CD4-positive, alpha-beta T cell treated with Interleukin-10 for 1 hour (primary cell): ENCODE measurements around the gene HDAC4.

Experiments used
- DNase-seq: peaks from one replicate; pipeline ENCODE4 v3.0.0-alpha.2; 2020

Gene HDAC4

DNA sequence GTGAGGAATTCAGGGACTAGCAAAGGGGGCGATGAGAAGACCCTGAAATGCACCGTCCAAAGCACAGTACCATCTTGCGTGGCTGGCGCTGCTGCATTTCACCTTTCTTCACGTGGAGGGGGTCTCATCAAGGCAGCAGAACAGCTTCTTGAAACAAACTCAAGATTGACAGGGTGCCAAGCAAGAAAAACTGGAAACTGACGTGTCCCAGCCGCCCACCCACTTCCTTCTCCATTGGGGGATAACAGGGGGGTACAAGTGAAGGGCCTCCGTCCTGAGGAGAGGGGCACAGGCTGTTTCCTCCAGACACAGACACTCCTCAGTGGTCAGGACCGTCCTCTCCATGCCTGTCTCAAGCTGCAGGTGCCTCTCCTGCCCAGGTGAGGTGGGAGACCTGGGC is 32.5 kb downstream of the HDAC4 start:
- DNase-seq, result no peak

DNA sequence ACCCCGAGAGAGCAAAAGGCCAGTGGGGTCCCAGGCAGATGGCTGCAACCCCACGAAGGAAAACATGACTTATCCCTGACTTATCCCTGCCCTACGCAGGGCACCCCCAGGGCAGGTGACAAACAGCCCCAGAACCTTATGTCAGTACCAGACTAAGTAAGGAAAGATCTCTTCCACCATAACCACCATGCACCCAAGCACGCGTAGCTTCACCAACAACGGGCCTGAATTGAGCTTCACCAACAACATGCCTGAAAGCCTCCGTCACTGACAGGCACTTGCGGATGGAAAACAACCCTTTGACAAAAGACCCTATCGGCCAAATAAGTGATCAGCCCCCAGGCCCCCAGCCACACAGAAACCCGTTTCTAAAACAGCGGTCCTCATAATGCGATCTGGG is 34.1 kb downstream of the HDAC4 start:
- no peak for DNase-seq

DNA sequence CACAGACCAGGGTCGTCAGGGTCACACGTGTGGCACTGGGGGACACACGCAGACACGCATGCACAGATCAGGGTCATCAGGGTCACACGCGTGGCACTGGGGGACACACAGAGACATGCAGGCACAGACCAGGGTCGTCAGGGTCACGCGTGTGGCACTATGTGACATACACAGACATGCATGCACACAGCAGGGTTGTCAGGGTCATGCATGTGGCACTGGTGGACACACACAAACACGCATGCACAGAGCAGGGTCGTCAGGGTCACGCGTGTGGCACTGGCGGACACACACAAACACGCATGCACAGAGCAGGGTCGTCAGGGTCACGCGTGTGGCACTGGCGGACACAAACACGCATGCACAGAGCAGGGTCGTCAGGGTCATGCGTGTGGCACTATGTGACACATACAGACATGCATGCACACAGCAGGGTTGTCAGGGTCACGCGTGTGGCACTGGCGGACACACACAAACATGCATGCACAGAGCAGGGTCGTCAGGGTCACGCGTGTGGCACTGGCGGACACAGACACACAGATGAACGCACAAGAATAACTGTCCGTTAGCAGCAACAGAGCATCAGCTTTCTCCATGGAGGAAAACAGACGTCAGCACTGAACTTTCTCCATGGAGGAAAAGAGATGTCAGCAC is 34.9 kb downstream of the HDAC4 start:
- DNase-seq, result no peak

DNA sequence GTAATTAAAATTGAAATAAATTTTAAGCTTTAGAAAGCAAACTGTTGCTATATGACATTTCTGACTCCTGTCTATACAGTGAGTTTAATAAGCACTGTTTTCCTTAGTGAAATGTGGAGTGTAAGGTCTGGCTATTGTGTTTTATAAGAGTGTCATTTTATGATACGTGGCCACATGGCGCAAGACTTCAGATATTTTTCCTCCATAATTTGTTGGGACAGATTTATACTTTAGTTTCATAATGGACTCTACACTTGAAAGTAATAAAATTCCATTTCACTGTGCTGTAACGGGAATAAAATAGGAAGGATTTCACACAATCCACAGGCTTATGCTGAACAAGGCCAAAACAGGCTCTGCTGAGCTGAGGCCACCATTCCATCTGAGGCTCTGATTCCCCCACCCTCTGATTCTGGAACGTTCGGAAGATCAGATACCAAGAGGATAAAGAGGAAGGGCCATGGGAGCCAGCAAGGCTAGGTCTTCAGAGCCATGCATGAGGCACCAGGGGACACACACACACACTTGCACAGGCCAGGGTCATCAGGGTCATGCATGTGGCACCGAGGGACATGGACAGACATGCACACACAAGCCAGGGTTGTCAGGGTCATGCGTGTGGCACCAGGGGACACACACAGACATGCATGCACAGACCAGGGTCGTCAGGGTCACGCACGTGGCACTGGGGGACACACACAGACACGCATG is 35.6 kb downstream of the HDAC4 start:
- DNase-seq, result no peak

DNA sequence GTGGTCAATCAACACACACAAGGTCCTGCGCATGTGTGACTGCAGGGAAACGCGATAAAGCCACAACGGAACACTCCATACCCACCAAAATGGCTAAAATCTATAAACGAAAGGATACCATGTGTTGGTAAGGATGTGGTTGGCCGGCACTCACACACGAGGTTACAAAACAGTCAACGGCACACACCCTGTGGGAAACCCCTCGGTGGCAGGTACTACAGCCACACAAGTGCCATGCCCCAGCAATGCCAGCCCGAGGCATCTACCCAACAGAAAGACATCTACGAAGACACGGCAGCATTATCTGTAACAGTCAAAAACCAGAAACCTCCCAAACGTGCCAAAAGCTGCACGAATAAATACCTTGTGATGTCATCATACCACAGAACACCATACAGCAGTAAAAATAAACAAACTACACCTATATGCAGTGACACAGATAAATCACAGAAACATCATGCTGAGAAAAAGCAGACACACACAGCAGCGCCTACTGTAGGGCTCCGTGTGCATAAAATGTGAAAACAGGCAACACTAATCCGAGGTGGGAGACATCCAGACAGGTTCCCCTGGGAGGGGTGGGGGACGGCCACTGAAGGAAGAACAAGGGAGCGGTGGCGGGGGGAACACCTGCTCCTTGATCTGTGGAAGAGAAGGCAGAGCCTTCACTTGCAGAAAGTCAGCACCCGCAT is 36.7 kb downstream of the HDAC4 start:
- DNase-seq, result peak; percentile 63

DNA sequence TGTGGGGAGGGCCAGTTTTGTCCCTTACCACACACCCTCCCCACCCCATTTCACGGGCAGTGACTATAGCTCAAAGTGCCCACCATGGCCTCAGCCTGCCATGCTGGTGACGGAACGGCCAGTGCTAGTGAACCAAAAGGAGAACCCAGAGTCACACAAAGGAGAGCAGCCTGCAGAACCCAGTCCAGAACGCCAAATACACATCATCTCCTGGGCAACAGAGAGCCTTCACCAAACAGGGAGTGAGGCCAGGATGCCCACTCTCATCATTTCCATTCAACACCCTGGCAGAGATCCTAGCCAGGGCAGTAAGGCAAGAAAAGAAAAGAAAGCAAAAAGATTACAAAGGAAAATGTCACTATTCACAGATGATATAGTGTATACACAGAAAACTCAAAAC is 38.3 kb downstream of the HDAC4 start:
- DNase-seq, result no peak

DNA sequence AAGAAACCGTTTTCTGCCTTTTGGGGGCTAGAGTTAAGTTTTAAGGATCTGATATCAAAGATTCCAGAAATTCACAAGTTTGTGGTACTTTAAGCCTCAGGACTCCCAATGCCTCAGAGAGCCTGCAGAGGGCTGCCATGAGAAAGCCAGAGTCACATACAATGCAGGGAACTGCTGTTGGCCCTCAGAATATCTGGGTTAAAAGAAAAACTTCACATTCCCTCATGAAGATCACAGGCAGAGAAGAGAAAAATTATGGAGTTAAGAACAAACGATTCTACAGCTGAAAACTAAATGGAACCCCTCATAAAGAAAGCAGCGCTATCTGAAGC is 39.5 kb downstream of the HDAC4 start:
- no peak for DNase-seq

DNA sequence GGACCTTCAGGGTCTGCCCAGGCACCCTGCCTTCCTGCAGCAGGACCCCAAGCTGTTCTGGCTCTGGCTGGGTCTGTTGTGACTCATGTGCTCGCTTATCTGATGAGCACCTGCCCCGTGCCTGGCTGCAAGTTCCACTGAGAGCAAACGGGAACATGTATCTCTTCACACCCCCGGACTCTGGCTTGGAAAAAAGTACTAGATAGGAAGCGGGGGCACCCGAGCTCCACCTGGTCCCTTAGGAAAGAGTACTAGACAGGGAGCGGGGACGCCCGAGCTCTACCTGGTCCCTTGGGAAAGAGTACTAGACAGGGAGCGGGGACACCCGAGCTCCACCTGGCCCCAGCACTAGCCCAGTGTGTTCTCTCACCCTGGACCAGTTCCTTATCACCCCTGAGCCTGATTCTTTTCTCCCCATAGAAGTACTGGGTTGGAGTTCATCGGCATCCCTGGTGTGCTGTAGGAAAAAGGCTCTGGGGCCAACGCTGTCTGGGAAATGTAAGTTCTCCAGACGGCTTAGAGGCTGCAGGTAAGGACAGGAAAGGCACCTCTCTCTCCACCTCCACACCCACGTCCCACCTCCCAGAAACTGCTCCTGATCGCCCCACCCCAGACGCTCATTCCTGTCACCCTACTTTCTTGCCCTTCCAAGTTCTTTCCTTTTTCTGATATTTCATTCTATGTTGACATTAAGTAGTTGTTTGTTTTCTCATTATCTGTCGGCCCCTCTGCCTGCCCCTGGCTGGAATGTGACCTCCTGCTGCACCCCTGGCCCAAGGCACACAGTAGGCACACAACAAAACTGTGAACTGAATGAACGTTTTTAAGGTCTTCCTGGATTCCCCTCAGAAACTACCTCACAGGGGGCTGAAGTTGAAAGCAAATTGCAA is 40.2 kb downstream of the HDAC4 start:
- DNase-seq, result no peak

DNA sequence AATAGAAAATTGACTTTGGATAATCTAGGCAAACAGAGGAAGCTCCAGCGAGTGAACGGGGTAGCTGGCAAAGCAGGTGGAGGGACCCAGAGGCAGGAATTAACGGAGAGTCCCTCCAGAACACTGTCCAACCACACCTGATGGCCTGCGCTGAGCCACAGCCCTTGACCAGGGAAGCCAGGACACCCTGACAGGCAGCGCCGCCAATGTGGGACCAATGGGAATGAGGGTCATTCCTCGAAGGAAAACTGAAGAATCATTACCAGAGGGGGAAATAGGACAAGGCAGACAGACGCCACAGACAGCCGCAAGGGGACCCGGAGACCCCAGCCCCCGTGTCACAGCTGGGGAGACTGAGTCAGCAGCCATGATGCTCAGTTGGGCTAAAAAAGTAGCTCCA is 40.8 kb downstream of the HDAC4 start:
- DNase-seq, result no peak

DNA sequence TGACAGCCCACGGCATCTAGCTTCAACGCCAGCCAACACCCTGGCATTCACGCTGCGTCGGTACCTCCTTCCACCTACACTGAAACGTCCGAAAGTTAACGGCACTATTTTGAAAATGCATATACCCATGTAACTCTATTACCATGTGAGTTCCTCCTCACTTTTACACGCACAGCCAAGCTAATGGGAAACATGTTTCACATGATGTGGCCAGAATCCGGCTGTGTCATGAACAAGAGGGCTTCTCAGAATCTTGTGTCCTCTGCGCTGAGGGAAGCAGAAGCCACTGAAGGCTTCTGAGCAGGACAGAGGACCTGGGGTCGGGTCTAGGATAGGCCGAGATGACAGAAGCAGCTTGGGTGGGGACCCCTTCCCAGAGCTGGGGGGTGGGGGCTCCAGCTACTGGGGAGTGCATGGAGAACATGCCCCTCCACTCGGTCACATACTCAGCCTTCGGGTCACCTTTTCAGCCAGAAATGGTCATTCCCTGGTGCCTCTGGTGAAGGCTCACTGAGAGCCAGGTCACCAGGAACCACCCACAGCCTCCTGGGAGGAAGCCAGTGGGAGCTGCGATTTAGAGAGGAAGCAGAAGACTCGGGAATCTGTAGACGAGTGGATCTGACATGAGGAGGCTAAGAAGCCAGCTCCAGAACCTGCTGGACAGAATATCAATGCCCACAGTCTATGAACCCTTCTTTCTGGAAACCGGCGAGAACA is 41.5 kb downstream of the HDAC4 start:
- DNase-seq, result no peak

DNA sequence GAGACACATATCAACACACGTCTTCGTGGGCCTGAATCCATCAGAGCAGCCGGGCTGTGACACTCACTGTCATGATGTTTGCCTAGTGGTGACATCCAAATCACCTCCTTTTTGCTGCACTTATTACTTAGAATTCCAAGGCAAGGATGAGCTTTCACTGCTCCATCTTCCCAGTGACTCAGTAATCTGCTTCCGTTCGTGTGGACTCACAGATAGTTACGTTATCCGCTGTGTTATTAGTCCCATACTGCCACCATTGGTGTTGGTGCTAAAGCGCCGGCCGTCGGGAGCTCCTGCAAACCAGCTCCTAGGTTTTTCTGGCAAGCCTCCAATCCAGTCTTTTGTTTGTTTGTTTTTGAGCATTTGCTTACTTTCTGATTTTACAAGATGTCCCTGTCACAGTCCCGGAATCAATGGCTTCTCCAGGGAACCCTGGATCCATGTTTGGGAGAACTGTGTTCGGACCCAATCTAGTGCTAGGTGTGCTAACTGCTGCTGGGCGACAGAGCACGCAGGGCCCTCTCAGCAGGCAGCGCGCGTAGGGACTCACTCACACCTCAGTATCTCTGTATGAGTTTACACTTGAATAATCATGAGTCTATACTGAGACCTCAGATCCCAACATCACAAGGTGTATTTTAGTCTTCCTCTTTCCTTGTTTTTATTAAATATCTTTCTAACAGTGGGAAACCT is 42.6 kb downstream of the HDAC4 start:
- DNase-seq, result no peak

DNA sequence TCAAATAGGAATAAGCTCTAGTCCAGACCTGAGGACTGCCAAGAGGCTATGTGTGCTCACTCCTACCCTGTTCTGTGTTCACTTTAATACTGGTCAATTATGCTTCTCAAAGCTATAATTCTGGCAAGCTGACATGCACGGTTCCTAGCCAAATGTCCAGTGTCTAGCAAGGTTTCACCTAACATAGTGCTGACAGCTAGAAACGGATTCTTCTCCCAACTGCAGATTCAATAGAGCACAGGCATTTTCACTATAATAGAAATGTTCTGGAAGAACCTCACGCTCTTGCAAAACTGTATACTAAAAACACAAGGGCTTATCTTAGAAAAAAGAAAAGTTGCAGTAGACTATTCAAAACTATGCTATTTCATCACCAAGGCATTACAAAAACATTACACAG is 45.1 kb downstream of the HDAC4 start:
- DNase-seq, result no peak

DNA sequence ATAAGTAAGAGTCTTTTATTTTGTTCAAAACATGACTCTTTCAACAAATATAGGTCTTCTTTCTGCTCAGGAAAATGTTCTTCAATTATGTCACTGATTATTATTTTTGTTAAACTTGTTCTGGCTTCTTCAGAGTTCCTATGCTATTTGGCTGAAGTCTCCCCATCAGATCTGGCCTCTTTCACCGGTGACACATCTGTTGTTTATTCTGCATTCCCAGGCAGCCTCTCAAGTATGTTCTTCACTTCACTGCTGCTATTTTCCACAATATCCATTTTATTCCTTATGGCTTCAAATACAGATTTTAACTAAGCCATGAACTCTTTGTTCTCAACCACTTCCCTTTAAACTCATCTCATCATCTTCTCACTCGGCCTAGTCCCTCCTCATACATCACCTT is 45.7 kb downstream of the HDAC4 start:
- DNase-seq, result no peak

DNA sequence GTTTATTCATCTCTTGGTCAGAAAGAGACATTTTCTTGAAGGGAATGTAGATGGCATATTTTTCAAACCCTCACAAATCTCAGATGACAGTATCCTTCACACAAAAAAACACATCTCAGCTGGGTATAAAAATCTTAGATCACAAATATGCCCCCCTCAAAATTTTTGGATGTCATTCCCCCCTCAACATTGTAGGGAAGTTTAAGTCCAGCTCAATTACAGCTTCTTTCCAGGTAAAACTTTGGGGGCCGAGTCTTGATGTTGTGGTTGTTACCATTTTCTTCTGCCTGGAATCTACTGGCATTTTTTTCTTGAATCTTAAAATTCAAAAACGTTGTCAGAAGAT is 46.1 kb downstream of the HDAC4 start:
- DNase-seq, result no peak

DNA sequence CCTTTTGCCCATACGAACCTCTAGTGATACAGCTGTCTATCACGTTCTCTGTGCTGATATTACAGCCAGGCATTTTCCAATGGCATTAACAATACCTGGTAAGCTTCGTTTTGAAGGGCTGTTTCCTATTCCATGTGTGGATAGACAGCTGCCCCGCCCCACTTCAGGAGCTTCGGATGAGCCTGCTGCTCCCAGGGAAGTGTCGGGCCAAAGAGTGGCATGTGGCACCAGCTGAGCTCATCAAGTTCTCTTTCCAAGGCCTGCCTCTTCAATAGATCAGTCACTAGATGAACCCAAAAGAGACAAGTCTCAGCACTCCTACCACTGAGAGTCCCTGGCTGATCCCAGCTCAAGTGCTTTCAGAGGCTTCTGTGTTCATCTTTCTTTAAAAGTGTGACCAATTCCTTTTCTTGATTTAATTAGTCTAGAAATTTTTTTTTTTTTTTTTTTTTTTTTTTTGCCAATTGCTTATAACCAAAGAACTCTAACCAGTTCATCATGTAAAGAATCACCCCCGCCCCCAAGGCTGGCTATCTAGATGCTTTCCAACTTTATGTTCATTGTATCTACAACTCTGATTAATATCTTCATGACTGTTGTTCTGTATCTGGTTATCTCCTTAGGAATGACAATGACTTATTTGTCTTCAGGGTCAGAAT is 46.6 kb downstream of the HDAC4 start:
- no peak for DNase-seq

DNA sequence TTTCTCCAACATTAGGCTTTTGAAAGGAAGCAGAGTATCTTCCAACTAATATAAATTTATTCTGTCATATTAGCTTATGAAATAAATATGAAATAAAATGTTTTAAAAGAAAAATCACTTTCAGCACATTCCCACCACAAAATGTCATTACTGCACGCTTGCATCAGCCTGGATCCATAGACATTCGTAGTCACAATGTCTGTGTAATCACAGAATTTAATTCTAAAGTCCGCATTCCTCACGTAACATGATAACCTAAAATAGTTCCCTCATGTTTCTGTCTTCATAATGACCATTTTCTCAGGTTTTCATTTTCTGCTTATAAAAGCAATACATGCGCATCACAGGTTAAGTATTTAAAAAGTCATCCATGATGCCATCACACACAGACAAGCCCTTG is 47.1 kb downstream of the HDAC4 start:
- DNase-seq, result no peak

DNA sequence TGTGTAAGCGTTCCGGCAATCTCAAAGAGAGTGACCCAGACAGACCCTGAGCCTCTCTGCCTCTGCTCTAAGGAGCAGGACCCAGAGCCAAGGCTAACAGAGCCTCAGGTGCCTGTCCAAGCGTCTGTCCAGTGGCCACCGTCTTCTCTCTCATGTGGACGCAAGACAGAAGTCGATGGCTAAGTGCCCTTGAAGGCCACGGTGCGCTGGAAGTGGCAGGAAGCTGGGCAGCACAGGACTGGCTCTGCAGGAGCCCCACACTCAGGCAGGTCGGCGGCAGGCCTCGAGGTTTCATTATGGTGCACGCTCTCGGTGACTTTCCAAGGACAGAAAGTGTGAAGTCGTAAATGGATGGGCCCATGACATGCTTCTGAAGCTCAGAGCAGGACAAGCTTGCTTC is 49.1 kb downstream of the HDAC4 start:
- no peak for DNase-seq

DNA sequence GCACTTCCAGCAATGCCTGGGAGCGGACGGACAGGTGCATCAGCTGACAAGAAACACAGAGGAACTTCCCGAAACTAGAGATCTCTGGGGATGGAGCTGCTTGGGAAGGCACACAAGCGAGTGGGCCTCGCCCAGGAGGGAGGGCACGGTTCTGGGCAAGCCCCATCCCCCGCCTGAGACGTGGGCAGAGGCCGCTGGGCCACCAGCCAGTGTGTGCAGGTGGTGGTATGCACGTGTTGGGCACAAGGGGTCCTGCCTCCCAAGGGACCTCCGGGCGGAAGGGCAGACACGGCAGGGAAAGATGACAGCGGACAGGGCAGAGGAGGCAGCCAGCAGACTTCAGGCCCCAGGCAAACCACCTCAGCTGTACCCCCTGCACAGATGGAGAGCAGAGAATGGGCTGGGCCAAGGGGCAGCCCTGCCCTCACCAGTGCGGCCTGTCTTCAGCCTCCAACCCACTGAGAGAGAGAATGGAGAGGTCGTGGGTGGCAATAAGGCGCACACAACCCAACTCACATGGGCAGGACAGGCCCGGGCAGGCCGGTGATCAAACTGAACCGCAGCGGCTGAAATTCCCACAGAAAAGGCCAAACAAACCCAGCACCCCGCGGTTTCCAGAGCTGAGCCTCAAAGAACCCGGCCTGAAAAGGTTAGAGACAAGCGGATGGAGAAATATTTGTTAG is 51.2 kb downstream of the HDAC4 start:
- DNase-seq, result no peak

DNA sequence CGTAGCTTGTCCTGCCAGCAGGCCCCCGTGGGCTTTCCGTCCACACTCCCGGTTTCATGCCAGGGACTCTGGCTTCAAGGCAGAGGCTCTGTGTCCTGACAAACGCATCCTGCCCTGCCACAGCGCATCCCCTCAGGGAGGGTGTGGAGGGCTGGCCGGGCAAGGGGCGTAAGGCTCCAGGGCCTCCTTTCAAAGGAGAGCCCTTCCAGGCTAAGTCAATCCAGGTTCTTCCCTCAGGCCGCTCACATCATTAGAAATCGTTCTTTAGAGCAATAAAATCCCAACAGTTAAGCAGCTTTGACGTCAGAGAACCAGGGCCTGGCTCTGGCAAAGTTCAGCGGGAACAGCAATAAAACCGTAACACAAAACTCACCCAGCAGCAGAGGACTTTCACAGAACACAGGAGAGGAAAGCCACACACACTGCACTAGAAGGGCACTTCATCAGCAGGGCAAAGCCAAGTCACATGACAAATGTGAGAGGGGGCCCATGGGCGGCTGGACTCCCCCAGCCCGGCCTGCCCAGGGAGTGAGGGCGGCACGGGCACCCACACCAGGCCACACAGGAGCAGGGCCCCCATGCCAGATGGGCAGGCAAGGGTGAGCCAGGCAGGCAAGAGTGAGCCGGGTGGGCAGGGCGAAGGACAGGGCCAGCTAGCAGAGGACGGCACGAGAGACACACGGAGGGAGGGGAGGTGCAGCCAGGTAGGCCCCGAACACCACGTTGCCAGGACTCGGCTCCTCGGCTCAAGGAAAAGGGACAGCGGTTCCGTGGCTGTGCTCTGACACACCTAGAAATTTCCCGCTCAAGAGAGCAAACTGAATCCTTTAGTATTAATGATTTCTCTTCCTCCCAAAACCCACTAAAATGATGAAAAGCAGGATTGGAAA is 52.0 kb downstream of the HDAC4 start:
- DNase-seq, result no peak

DNA sequence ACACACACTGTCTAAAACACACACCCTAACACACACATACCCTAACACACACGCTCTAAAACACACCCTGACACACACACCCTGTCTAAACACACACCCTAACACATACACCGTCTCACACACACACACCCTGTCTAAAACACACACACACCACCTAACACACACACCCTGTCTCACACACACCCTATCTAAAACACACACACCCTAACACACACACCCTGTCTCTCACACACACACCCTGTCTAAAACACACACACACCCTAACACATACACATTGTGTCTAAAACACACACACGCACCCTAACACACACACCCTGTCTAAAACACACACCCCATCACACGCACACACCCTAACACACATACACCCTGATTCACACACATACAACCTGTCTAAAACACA is 54.1 kb downstream of the HDAC4 start:
- no peak for DNase-seq
